Measurements from ENCODE around the gene PSG6.
"Not testable (repeated sequence)": the region's sequence is repeated elsewhere in the genome, so short reads cannot be mapped to it uniquely, and the experiment has no call there.

DNA sequence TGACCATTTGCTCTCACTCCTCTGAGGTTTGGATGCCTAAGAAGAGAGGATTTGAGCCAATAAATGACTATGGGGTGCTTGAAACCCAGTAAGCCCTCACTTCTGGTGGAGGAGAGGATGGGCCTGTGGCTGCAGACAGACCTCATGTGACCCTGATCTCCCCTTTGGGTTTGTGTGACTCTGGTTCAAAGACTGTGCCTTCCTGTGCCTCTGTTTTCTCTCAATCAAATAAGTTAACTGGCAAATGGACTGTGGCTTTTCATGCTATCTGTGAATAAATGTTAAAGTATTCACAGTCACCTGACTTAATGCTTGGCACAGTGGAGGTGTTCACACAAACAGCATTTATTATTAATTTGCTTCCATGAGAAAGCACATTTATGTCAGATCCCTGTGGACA is 64.9 kb downstream of the PSG6 start:
- not testable (repeated sequence) for TF ChIP-seq ZC3H10 (CRISPR knock-in tag; IDR thresholded peaks at IDR 0.05); TOX (CRISPR knock-in tag; IDR thresholded peaks at IDR 0.05; ENCODE audit: borderline replicate concordance); ZFP30 (CRISPR knock-in tag; IDR thresholded peaks at IDR 0.05); ZFP3 (CRISPR knock-in tag; IDR thresholded peaks at IDR 0.05); ZNF565 (CRISPR knock-in tag; conservative IDR thresholded peaks at IDR 0.05; ENCODE audit: low read depth); GLIS3 (CRISPR knock-in tag; IDR thresholded peaks at IDR 0.05); ARNTL (CRISPR knock-in tag; IDR thresholded peaks at IDR 0.05; ENCODE audit: borderline replicate concordance, low read depth); PPARA (CRISPR knock-in tag; IDR thresholded peaks at IDR 0.05; ENCODE audit: borderline replicate concordance); TCF4 (CRISPR knock-in tag; IDR thresholded peaks at IDR 0.05; ENCODE audit: borderline replicate concordance); ZNF8 (CRISPR knock-in tag; IDR thresholded peaks at IDR 0.05); RARB (CRISPR knock-in tag; IDR thresholded peaks at IDR 0.05)
- TF ChIP-seq, protein P1, sequence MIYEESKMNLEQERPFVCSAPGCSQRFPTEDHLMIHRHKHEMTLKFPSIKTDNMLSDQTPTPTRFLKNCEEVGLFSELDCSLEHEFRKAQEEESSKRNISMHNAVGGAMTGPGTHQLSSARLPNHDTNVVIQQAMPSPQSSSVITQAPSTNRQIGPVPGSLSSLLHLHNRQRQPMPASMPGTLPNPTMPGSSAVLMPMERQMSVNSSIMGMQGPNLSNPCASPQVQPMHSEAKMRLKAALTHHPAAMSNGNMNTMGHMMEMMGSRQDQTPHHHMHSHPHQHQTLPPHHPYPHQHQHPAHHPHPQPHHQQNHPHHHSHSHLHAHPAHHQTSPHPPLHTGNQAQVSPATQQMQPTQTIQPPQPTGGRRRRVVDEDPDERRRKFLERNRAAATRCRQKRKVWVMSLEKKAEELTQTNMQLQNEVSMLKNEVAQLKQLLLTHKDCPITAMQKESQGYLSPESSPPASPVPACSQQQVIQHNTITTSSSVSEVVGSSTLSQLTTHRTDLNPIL (CRISPR knock-in tag; IDR thresholded peaks at IDR 0.05; ENCODE audit: low read depth), result not testable (repeated sequence)
- TF ChIP-seq, protein P2, sequence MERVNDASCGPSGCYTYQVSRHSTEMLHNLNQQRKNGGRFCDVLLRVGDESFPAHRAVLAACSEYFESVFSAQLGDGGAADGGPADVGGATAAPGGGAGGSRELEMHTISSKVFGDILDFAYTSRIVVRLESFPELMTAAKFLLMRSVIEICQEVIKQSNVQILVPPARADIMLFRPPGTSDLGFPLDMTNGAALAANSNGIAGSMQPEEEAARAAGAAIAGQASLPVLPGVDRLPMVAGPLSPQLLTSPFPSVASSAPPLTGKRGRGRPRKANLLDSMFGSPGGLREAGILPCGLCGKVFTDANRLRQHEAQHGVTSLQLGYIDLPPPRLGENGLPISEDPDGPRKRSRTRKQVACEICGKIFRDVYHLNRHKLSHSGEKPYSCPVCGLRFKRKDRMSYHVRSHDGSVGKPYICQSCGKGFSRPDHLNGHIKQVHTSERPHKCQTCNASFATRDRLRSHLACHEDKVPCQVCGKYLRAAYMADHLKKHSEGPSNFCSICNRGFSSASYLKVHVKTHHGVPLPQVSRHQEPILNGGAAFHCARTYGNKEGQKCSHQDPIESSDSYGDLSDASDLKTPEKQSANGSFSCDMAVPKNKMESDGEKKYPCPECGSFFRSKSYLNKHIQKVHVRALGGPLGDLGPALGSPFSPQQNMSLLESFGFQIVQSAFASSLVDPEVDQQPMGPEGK (CRISPR knock-in tag; IDR thresholded peaks at IDR 0.05; ENCODE audit: borderline replicate concordance), result not testable (repeated sequence)
- TF ChIP-seq, protein P3, sequence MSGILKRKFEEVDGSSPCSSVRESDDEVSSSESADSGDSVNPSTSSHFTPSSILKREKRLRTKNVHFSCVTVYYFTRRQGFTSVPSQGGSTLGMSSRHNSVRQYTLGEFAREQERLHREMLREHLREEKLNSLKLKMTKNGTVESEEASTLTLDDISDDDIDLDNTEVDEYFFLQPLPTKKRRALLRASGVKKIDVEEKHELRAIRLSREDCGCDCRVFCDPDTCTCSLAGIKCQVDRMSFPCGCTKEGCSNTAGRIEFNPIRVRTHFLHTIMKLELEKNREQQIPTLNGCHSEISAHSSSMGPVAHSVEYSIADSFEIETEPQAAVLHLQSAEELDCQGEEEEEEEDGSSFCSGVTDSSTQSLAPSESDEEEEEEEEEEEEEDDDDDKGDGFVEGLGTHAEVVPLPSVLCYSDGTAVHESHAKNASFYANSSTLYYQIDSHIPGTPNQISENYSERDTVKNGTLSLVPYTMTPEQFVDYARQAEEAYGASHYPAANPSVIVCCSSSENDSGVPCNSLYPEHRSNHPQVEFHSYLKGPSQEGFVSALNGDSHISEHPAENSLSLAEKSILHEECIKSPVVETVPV (CRISPR knock-in tag; IDR thresholded peaks at IDR 0.05), result not testable (repeated sequence)

Data from SK-N-SH treated with all-trans-retinoic acid at 6 μM for 48 hours (cell line).